GM12864 (cell line): ENCODE measurements around the gene TMCO4.

ENCODE experiments used
- DNase-seq: peaks from one replicate; pipeline ENCODE4 v3.0.0-alpha.2; 2011; ENCODE audit warnings: low read depth
- H3K4me3 ChIP-seq: 2 replicates; pipeline ENCODE4 v1.5.1; 2011; ENCODE audit warnings: mild to moderate bottlenecking, low read depth, low read length, control low read depth
- CTCF ChIP-seq: IDR thresholded peaks from 2 replicates; pipeline ENCODE4 v1.5.1; 2011; ENCODE audit warnings: low read depth, mild to moderate bottlenecking, moderate library complexity, low read length, control low read depth, inconsistent platforms; ENCODE audit errors: missing control alignments

The TMCO4 gene

GRCh38 chr1:19688041-19688842 is 111.5 kb downstream of the TMCO4 start:
- H3K4me3 ChIP-seq, result no peak overlapping the region
- no peak for DNase-seq
- TF ChIP-seq CTCF, result no peak

GRCh38 chr1:19687414-19687813 is 112.3 kb downstream of the TMCO4 start:
- no peak for TF ChIP-seq CTCF
- no peak overlapping the region for H3K4me3 ChIP-seq
- DNase-seq, result no peak

- H3K4me3 ChIP-seq, result no peak overlapping the region
- no peak for TF ChIP-seq CTCF
- DNase-seq, result no peak
Measured at GRCh38 chr1:19685994-19686393, 113.7 kb downstream of the TMCO4 start.

- DNase-seq, result no peak
- H3K4me3 ChIP-seq, result no peak overlapping the region
- no peak for TF ChIP-seq CTCF
Measured at GRCh38 chr1:19684677-19685076, 115.0 kb downstream of the TMCO4 start.

GRCh38 chr1:19683351-19683750 is 116.4 kb downstream of the TMCO4 start:
- H3K4me3 ChIP-seq, result no peak overlapping the region
- TF ChIP-seq CTCF, result no peak
- DNase-seq, result no peak

GRCh38 chr1:19682901-19683300 is 116.8 kb downstream of the TMCO4 start:
- TF ChIP-seq CTCF, result no peak
- DNase-seq, result no peak

GRCh38 chr1:19682257-19682656 is 117.5 kb downstream of the TMCO4 start:
- no peak for TF ChIP-seq CTCF
- no peak for DNase-seq
- H3K4me3 ChIP-seq, result no peak overlapping the region

More at GRCh38 chr1:19682901-19683300, 116.8 kb downstream of the TMCO4 start:
- no peak overlapping the region for H3K4me3 ChIP-seq
